Activated CD8-positive, alpha-beta memory T cell treated with anti-CD3 and anti-CD28 coated beads, Interleukin-2, amount 10 ng/mL, durations not matched to agents 7 days and 5 days (primary cell): ENCODE results near the gene POLDIP3. TPM values are rescaled to one million over a fixed set of nuclear protein-coding genes. Genes with fewer than 3 reads are reported as not detected.

Source experiments
- ATAC-seq: fragments of 150-1000 bp; cut with Tn5 transposase; one replicate; pipeline ENCODE4 v1.10.0; 2021; ENCODE audit warnings: moderate library complexity
- CTCF ChIA-PET: fragments of 350-600 bp; sonication (Branson Sonifier 250); formaldehyde crosslinking; loops from one replicate; lab custom pipeline; 2021; ENCODE audit warnings: antibody characterized with exemption; lab: Charles Lee
- DNase-seq: peaks from one replicate; pipeline ENCODE4 v3.0.0-alpha.2; 2020
- H3K27ac Mint-ChIP-seq: one replicate; pipeline ENCODE4 v1.8.0; 2021; ENCODE audit warnings: mild to moderate bottlenecking, mixed read lengths
- H3K27me3 Mint-ChIP-seq: one replicate; pipeline ENCODE4 v1.8.0; 2021; ENCODE audit warnings: mixed read lengths
- H3K36me3 Mint-ChIP-seq: one replicate; pipeline ENCODE4 v1.8.0; 2021; ENCODE audit warnings: mild to moderate bottlenecking, mixed read lengths
- H3K4me1 Mint-ChIP-seq: one replicate; pipeline ENCODE4 v1.8.0; 2021; ENCODE audit warnings: mixed read lengths
- H3K4me3 Mint-ChIP-seq: one replicate; pipeline ENCODE4 v1.8.0; 2021; ENCODE audit warnings: mild to moderate bottlenecking, moderate library complexity, mixed read lengths
- H3K9me3 Mint-ChIP-seq: one replicate; pipeline ENCODE4 v1.8.0; 2022; ENCODE audit warnings: low read depth, mixed read lengths
- total RNA-seq, 2 experiments: library from RNA; stranded (reverse); gene quantifications; one replicate each; pipeline ENCODE4 v1.2.3, GENCODE V29; 2021

The POLDIP3 gene
- total RNA-seq, 2 experiments from 2014 or later = 81.8 to 82.7 TPM

- CTCF ChIA-PET = interaction anchor here (2.2 kb wide), 1 partner anchor 14 kb away, joined by 8 read pairs; no protein-coding TSS in a partner anchor
- ATAC-seq = no peak
- Mint-ChIP-seq H3K9me3 (no peaks in the 10 kb centered on the region), H3K36me3 (no peaks in the 10 kb centered on the region), H3K27me3 (no peaks in the 10 kb centered on the region), H3K4me1 (peaks cover 4% of the 10 kb centered on the region), H3K4me3 (no peak overlapping the region), H3K27ac (no peak overlapping the region)
- no peak for DNase-seq
Measured at GRCh38 chr22:42635531-42635930, 20.8 kb upstream of the POLDIP3 start.

- DNase-seq (no peak), ATAC-seq (no peak)
- no peak overlapping the region for H3K27ac Mint-ChIP-seq
- H3K36me3 Mint-ChIP-seq = no peaks in the 10 kb centered on the region
- no peaks in the 10 kb centered on the region for H3K9me3 Mint-ChIP-seq
- H3K4me3 Mint-ChIP-seq = no peak overlapping the region
- H3K4me1 Mint-ChIP-seq = no peaks in the 10 kb centered on the region
- CTCF ChIA-PET = no interaction called here
- no peaks in the 10 kb centered on the region for H3K27me3 Mint-ChIP-seq
Measured at GRCh38 chr22:42633013-42633412, 18.3 kb upstream of the POLDIP3 start.

DNA sequence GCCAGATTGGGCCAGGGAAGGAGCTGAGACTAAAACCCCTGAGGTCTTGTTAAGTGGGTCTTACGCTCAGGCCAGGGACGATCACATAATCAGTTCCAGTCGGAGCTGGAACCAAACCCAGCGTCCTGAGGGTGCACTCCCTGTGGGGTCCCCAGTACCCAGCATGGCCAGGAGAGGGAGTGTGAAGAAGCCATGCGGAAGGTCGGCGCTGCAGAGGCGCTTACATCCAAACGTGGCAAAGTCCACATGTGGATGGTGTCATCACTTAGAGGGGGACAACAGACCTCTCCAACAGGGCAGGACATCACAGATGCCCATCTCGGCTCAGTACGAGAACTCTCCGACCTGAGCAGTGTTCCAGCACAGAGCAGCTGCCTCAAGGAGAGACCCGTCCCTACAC, 17.4 kb upstream of the POLDIP3 start:
- no peak overlapping the region for H3K4me3 Mint-ChIP-seq
- DNase-seq (no peak), ATAC-seq (no peak)
- H3K4me1 Mint-ChIP-seq = no peaks in the 10 kb centered on the region
- H3K36me3 Mint-ChIP-seq = no peaks in the 10 kb centered on the region
- H3K9me3 Mint-ChIP-seq = no peaks in the 10 kb centered on the region
- H3K27ac Mint-ChIP-seq = no peak overlapping the region
- no peaks in the 10 kb centered on the region for H3K27me3 Mint-ChIP-seq
- CTCF ChIA-PET = no interaction called here

DNA sequence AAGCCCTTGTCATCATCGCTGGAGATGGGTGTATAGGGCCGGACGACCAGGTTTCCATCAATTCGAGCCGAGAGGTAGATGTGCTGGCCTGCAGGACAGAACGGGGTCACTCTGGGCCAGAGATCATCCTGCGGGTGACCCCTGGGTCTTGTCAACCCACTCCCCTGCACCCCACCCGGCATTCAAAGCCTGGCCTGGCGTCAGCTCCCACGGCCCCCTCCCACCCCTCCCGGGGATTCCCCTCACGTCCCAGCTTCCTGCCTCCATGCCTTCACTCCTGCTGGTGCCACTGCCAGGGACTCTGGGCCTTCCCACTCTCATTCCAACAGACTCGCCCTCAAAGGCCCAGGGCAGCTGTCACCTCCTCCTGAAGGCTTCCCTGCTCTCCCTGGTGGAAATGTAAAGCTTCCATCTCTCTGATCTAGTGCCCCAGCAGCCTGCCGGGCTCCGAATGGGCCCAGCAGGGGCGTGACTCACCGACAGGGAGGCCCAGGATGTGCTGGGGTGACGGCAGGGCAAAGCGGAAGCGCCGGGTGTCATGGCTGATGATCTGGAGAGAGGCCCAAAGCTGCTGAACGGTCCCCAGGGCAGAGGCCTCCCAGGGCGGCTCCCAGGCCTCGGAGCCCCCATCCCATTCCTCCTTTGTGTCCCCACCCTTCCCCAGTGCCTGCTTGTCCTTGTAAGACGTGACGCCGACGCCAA, 16.4 kb upstream of the POLDIP3 start:
- DNase-seq = no peak
- H3K4me1 Mint-ChIP-seq = no peaks in the 10 kb centered on the region
- no peak overlapping the region for H3K27ac Mint-ChIP-seq
- H3K36me3 Mint-ChIP-seq = peaks cover 3% of the 10 kb centered on the region
- H3K27me3 Mint-ChIP-seq = no peaks in the 10 kb centered on the region
- H3K9me3 Mint-ChIP-seq = no peaks in the 10 kb centered on the region
- CTCF ChIA-PET = no interaction called here
- no peak for ATAC-seq
- no peak overlapping the region for H3K4me3 Mint-ChIP-seq

GRCh38 chr22:42630211-42630610, 15.5 kb upstream of the POLDIP3 start:
- CTCF ChIA-PET = interaction anchor here (1.3 kb wide), 1 partner anchor 9 kb away, joined by 8 read pairs; no protein-coding TSS in a partner anchor
- no peak overlapping the region for H3K27ac Mint-ChIP-seq
- H3K4me3 Mint-ChIP-seq = no peak overlapping the region
- peaks cover 3% of the 10 kb centered on the region for H3K36me3 Mint-ChIP-seq
- H3K9me3 Mint-ChIP-seq = no peaks in the 10 kb centered on the region
- DNase-seq (no peak), ATAC-seq (no peak)
- no peaks in the 10 kb centered on the region for H3K27me3 Mint-ChIP-seq
- no peaks in the 10 kb centered on the region for H3K4me1 Mint-ChIP-seq

DNA sequence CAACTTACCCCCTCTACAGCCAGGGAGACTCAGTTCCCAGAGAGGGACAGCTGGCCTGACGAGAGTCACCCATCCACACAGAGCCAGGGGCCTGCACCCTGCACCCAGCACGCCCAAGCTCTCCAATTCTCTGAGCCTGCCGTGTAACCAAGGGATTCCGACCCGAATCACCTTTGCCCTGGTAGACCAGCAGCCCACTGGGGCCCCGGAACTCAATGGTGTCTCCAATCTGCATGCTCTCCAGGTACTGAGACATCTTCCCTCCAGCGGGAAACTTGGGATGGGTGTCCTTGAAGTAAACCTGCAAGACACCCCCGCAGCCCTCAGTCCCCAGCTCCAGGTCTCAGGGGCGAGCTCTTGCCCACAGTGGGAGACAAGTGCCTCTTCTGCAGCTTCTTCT, 13.3 kb upstream of the POLDIP3 start:
- Mint-ChIP-seq H3K4me3 (no peak overlapping the region), H3K27me3 (no peaks in the 10 kb centered on the region), H3K9me3 (no peaks in the 10 kb centered on the region), H3K4me1 (no peaks in the 10 kb centered on the region), H3K36me3 (peaks cover 3% of the 10 kb centered on the region), H3K27ac (no peak overlapping the region)
- no peak for ATAC-seq
- no peak for DNase-seq
- CTCF ChIA-PET = no interaction called here

GRCh38 chr22:42626951-42627625, 12.4 kb upstream of the POLDIP3 start:
- Mint-ChIP-seq H3K9me3 (no peaks in the 10 kb centered on the region), H3K4me3 (no peak overlapping the region), H3K4me1 (no peaks in the 10 kb centered on the region), H3K27me3 (no peaks in the 10 kb centered on the region), H3K36me3 (peaks cover 3% of the 10 kb centered on the region), H3K27ac (no peak overlapping the region)
- DNase-seq (no peak), ATAC-seq (no peak)
- CTCF ChIA-PET = no interaction called here

DNA sequence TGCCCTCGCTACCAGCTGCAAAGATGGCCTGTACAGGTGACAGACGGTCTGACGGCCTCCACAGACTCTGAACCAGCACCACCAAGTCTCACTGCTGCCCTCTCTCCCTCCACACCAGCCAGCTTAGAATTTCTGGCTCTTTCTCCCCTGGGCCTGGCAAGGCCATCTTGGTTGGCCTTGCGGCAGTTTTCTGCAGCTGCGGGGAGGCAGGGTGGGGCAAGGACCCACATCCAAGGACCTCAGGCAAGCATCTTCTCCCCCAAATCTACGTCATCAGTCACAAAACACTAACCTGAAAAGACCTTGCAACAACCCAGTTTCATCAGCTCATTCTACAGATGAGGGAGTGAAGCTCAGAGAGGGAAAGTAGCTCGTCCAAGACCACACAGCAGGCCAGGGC, 11.7 kb upstream of the POLDIP3 start:
- Mint-ChIP-seq H3K27me3 (no peaks in the 10 kb centered on the region), H3K27ac (no peak overlapping the region), H3K9me3 (no peaks in the 10 kb centered on the region), H3K4me1 (no peaks in the 10 kb centered on the region), H3K36me3 (peaks cover 3% of the 10 kb centered on the region), H3K4me3 (no peak overlapping the region)
- no peak for ATAC-seq
- CTCF ChIA-PET = no interaction called here
- DNase-seq = no peak

DNA sequence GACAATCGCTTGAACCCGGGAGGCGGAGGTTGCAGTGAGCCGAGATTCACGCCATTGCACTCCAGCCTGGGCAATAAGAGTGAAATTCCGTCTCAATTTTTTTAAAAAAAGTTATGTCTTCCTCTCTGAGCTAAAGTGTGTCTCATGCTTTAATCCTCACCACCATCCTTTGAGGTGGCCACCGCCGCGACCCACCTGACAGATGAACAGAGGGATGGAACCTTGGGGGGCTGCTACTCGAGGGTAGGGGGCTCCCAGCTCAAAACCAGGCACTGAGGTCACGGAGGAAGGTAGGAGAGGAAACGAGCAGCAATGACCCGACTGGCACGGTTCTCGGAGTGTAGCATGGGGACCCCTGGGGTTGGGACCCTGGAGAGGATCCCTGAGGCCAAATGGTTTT, 10.7 kb upstream of the POLDIP3 start:
- Mint-ChIP-seq H3K4me3 (no peak overlapping the region), H3K36me3 (peaks cover 3% of the 10 kb centered on the region), H3K27ac (no peak overlapping the region), H3K4me1 (no peaks in the 10 kb centered on the region), H3K9me3 (no peaks in the 10 kb centered on the region), H3K27me3 (no peaks in the 10 kb centered on the region)
- no peak for ATAC-seq
- CTCF ChIA-PET = no interaction called here
- DNase-seq = no peak

DNA sequence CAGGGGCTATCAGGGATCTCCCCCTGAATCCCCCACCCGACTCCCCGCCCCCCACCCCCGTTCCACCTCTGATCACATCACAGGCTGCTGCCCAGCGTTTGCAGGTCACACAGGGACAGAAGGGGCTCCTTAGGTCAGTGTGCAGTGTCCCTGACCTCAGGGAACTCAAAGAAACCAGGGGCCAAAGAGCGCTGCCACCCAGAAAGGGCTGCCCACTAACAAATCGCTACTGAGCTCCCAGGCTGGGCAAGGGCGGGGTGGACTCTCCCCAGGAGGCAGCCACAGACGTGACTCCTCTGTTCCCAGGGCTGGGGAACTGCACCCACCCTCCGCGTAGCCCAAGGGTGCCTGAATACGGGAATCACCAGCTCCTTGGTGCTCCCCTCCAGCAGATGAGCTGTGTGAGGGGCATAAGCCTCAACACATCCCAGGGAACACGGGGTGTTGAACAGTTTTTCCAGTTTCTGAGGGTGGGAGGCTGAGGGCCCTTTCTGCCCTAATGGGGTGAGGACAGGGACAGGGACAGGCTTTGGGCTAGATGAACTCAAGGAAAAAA, 9.9 kb upstream of the POLDIP3 start:
- DNase-seq (no peak), ATAC-seq (no peak)
- H3K27ac Mint-ChIP-seq = no peak overlapping the region
- no peaks in the 10 kb centered on the region for H3K9me3 Mint-ChIP-seq
- no peak overlapping the region for H3K4me3 Mint-ChIP-seq
- no peaks in the 10 kb centered on the region for H3K27me3 Mint-ChIP-seq
- H3K36me3 Mint-ChIP-seq = peaks cover 3% of the 10 kb centered on the region
- CTCF ChIA-PET = no interaction called here
- no peaks in the 10 kb centered on the region for H3K4me1 Mint-ChIP-seq

- Mint-ChIP-seq H3K4me3 (no peak overlapping the region), H3K27ac (no peak overlapping the region), H3K4me1 (no peaks in the 10 kb centered on the region), H3K27me3 (no peaks in the 10 kb centered on the region), H3K9me3 (no peaks in the 10 kb centered on the region), H3K36me3 (peaks cover 3% of the 10 kb centered on the region)
- ATAC-seq = no peak
- CTCF ChIA-PET = no interaction called here
- no peak for DNase-seq
Measured at GRCh38 chr22:42623756-42624441, 9.2 kb upstream of the POLDIP3 start.

DNA sequence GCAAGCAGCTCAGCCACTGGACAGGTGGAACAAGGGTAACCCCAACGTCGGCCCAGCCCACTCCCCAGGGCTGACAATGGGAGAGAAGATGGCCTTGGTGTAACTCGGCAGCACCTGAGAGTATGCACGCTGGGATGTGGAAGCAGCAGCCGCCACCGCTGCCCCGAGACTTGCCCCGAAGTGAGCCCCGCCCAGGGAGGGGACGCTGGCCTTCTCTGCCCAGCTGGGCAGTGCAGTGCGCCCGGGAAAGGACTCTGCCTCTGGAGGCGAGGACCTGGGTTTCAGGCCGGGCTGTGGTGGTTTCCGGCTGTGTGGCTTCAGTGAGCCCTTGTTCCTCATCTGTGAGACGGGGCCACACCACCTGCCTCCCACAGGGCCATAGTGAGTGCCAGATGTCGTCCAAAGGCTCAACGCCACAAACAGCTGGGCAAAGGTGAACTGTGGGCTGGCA, 8.6 kb upstream of the POLDIP3 start:
- DNase-seq = no peak
- Mint-ChIP-seq H3K9me3 (no peaks in the 10 kb centered on the region), H3K4me3 (no peak overlapping the region), H3K4me1 (no peaks in the 10 kb centered on the region), H3K27ac (no peak overlapping the region), H3K27me3 (no peaks in the 10 kb centered on the region), H3K36me3 (peaks cover 4% of the 10 kb centered on the region)
- CTCF ChIA-PET = no interaction called here
- no peak for ATAC-seq

GRCh38 chr22:42622061-42622710, 7.5 kb upstream of the POLDIP3 start:
- Mint-ChIP-seq H3K9me3 (no peaks in the 10 kb centered on the region), H3K27ac (no peak overlapping the region)
- CTCF ChIA-PET = interaction anchor here (0.6 to 2.0 kb wide), 5 partner anchors 7 to 248 kb away, joined by 3 to 8 read pairs (median 4); no protein-coding TSS in a partner anchor

More at GRCh38 chr22:42622061-42622710, 7.5 kb upstream of the POLDIP3 start:
- Mint-ChIP-seq H3K4me1 (peaks cover 5% of the 10 kb centered on the region), H3K36me3 (peaks cover 4% of the 10 kb centered on the region), H3K27me3 (no peaks in the 10 kb centered on the region), H3K4me3 (no peak overlapping the region)
- ATAC-seq (no peak), DNase-seq (no peak)
